GM21717 (cell line): ENCODE data around the gene CDC34.
A peak's percentile ranks its signal among the peaks of the same experiment; 100 is the strongest.

ENCODE experiments used
- ATAC-seq: cut with Tn5 transposase; IDR thresholded peaks from one replicate; pipeline ENCODE4 v1.9.1; 2021; ENCODE audit warnings: mild to moderate bottlenecking, moderate library complexity; ENCODE audit not compliant: unreplicated experiment

CDC34 gene

DNA sequence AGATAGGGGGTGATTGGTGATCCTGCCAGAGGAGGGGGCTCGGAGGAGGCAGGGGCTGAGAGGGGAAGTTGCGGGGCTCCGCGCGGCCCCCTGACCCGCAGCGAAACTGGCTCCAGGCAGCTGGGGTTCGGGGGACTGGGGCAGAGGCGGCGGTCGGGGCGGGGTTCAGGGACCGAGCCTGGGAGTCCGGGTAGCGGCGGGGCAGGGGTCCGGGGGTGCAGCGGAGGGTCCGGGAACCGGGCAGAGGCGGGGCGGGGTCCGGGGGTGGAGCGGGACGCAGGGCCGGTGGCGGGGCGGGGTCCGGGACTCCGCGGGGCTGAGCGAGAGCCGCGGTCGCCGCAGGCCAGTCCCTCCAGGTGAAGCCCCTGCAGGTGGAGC is 34.1 kb upstream of the CDC34 start:
- ATAC-seq, result no peak

GRCh38 chr19:497869-498510 is 33.6 kb upstream of the CDC34 start:
- no peak for ATAC-seq

DNA sequence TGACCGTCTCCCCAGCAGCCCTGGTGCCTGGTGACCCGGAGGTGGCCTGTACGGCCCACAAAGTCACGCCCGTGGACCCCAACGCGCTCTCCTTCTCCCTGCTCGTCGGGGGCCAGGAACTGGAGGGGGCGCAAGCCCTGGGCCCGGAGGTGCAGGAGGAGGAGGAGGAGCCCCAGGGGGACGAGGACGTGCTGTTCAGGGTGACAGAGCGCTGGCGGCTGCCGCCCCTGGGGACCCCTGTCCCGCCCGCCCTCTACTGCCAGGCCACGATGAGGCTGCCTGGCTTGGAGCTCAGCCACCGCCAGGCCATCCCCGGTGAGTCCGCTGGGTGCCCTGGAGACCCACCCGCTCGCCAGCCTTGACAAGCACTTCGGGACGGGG is 33.1 kb upstream of the CDC34 start:
- ATAC-seq, result no peak

GRCh38 chr19:498977-499623 is 32.5 kb upstream of the CDC34 start:
- ATAC-seq, result no peak

- no peak for ATAC-seq
Observed at GRCh38 chr19:501646-502045, 29.9 kb upstream of the CDC34 start.

DNA sequence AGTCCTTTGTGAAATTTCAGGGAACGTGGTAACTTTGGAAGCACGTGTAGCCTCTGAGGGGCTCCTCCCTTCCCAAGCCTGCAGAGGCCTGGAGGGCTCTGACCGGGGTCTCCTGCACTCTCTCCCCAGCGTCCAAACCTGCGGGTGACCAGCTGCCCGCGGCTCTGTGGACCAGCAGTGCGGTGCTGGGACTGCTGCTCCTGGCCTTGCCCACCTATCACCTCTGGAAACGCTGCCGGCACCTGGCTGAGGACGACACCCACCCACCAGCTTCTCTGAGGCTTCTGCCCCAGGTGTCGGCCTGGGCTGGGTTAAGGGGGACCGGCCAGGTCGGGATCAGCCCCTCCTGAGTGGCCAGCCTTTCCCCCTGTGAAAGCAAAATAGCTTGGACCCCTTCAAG is 26.9 kb upstream of the CDC34 start:
- ATAC-seq, result no peak

DNA sequence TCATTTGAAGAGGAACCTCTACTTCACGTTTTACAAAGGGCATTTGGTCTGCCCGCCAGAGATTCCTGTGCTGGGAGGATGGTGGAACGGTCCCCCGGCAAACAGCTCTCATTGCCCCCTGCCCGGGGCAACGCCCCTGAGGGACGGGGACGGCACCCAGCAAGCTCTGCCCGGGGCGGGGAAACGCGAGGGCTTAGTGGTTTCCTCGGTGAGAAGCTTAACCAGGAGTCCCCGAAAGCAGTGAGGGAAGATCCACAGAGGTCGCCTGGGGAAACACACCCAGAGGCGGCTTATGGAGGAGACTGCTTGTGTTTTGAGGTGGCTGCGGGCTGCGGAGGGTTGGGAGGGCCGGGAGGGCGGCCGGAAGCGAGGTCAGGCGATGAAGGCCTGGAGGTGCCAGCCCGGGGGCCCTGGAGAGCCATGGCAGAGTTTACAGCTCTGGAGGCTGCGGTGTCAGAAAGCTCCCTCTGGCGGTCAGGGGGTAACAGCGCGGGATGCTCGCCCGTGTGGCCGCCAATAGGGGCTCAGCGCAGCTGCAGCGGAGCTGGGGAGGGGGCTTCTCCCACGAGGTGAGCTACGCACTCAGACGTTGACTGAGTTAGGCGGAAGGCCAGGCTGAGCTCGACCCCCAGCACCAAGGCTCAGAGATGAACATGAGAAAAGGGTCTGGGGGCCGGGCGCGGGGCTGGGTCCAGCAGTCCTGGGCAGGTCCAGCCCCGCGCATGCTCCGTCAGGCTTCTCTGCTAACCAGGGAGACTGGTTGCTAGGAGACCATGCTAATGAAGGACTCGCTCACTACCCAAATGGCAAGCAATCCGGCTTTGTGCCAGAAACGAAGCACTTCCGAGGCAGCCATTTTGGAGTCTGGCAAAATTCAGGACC is 24.9 kb upstream of the CDC34 start:
- peak; percentile 48 for ATAC-seq

DNA sequence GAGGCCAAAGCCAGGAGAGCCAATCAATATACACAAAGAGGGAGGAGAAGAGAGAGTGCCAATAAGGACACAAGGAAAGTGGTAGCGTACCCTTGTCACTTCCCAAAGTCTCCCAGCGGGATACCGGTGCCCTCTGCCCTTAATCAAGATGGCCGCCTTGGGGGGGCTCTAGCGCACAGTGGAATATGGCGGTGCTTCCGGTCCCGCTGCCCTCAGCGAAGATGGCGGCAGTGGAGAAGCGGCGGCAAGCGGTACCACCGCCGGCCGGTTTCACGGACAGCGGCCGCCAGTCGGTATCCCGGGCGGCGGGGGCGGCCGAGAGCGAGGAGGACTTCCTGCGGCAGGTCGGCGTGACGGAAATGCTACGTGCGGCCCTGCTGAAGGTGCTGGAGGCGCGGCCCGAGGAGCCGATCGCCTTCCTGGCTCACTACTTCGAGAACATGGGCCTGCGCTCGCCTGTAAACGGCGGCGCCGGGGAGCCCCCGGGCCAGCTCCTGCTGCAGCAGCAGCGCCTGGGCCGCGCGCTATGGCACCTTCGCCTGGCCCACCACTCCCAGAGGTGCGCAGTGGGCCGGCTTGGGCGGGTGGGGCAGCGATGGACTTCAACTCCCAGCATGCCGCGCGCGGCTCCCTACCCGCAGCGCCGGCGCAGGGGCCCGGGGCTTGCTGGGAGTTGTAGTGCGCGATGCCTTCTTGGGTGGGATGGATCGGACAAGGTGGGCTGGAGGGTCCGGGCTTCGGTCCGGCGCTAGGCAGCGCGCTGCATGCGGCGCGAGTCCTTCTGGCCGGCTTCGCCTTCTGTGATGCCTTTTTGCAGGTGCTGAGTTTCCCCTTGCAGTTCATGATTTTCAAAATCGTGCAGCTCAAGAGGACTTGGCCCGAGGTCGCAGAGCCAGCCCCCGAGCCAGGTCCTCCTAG is 24.0 kb upstream of the CDC34 start, which contains the start of gene TPGS1:
Gene TPGS1, plus strand, starts transcription at position 212 of the 918 bp plus-strand sequence. Its CDS starts 10 bp downstream, at position 222.
- peak; percentile 56 for ATAC-seq

GRCh38 chr19:508204-509150 is 23.1 kb upstream of the CDC34 start:
- no peak for ATAC-seq

GRCh38 chr19:510606-511100 is 20.9 kb upstream of the CDC34 start:
- ATAC-seq, result no peak

- no peak for ATAC-seq
Observed at GRCh38 chr19:511101-511851, 20.3 kb upstream of the CDC34 start.

GRCh38 chr19:512547-513365 is 18.8 kb upstream of the CDC34 start:
- ATAC-seq, result no peak

GRCh38 chr19:513368-514165 is 18.0 kb upstream of the CDC34 start:
- no peak for ATAC-seq

DNA sequence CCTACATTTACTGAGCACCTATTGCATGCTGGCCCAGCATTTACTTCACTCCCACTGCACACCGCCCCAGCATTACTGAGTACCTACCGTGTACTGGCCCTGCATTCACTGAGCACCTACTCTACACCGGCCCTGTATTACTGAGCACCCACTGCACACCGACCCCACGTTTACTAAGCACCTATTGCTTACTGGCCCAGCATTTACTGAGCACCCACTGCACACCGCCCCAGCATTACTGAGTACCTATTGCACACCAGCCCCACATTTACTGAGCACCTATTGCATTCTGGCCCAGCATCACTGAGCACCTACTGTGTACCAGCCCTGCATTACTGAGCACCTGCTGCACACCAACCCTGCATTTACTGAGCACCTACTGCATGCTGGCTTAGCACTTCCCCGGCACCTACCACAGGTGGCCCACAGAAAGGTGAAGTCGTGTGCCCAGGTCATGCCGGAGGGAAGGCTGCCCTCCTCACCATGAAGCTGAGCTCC is 17.3 kb upstream of the CDC34 start:
- ATAC-seq, result no peak

- ATAC-seq, result no peak
Observed at GRCh38 chr19:517721-518597, 13.6 kb upstream of the CDC34 start.
